IMR-90 (cell line): ENCODE data around the gene PAPPA. TPM values are rescaled to one million over a fixed set of nuclear protein-coding genes. Genes with fewer than 3 reads are reported as not detected.

Experiments used
- ATAC-seq: fragments of 200-7000 bp; cut with Tn5 transposase; 2 replicates; pipeline ENCODE4 v1.9.1; 2020; ENCODE audit warnings: low read depth, mild to moderate bottlenecking, moderate library complexity
- BruUV-seq: library from RNA; stranded (reverse); fragments of 400-500 nt; replicated peaks from 2 replicates; lab custom pipeline; 2021; lab: Mats Ljungman, UMichigan
- CTCF ChIA-PET: fragments of 300-600 bp; formaldehyde crosslinking; extraction: SDS; loops from one replicate; lab custom pipeline; 2021; ENCODE audit warnings: antibody characterized with exemption; lab: Yijun Ruan, JAX
- POLR2A ChIA-PET: fragments of 300-600 bp; sonication (Branson Sonifier 250); formaldehyde crosslinking; loops from one replicate; lab custom pipeline; 2022; ENCODE audit warnings: antibody characterized with exemption; ENCODE audit not compliant: unreplicated experiment; lab: Charles Lee
- DNase-seq: peaks from one replicate; pipeline ENCODE4 v3.0.0; 2013
- H2AFZ ChIP-seq: replicated peaks from 2 replicates; pipeline ENCODE3; 2013; ENCODE audit warnings: low read length, mild to moderate bottlenecking; ENCODE audit not compliant: poor library complexity
- H2AK5ac ChIP-seq: 2 replicates; pipeline ENCODE4 v1.6.1; 2013; ENCODE audit warnings: low read depth, low read length, inconsistent platforms
- H2AK9ac ChIP-seq: replicated peaks from 2 replicates; pipeline ENCODE3; 2013; ENCODE audit warnings: mild to moderate bottlenecking, low read depth, low read length, moderate library complexity; ENCODE audit not compliant: poor library complexity
- H2BK120ac ChIP-seq: 2 replicates; pipeline ENCODE4 v1.6.1; 2013; ENCODE audit warnings: low read depth, low read length, inconsistent platforms
- H2BK15ac ChIP-seq: 3 replicates; pipeline ENCODE4 v1.6.1; 2013; ENCODE audit warnings: low read depth, low read length, inconsistent platforms
- H2BK20ac ChIP-seq: 2 replicates; pipeline ENCODE4 v1.6.1; 2013; ENCODE audit warnings: low read depth, mild to moderate bottlenecking, inconsistent platforms, low read length, moderate library complexity
- H2BK5ac ChIP-seq: 2 replicates; pipeline ENCODE4 v1.6.1; 2013; ENCODE audit warnings: mild to moderate bottlenecking, low read depth, low read length, inconsistent platforms; ENCODE audit not compliant: poor library complexity, severe bottlenecking
- H3K14ac ChIP-seq: replicated peaks from 2 replicates; pipeline ENCODE4 v1.6.1; 2013; ENCODE audit warnings: low read depth, low read length, inconsistent platforms
- H3K18ac ChIP-seq: 2 replicates; pipeline ENCODE4 v1.6.1; 2013; ENCODE audit warnings: low read depth, low read length, control low read depth
- H3K23ac ChIP-seq: 2 replicates; pipeline ENCODE4 v1.6.1; 2013; ENCODE audit warnings: low read depth, low read length, inconsistent platforms
- H3K27ac ChIP-seq: 2 replicates; pipeline ENCODE4 v1.5.1; 2013; ENCODE audit warnings: mild to moderate bottlenecking, control low read depth, low read length; ENCODE audit not compliant: insufficient read depth
- H3K27me3 ChIP-seq: 2 replicates; pipeline ENCODE4 v1.6.1; 2013; ENCODE audit warnings: low read length; ENCODE audit not compliant: control insufficient read depth, insufficient read depth
- H3K36me3 ChIP-seq: 2 replicates; pipeline ENCODE4 v1.6.1; 2013; ENCODE audit warnings: low read length, mixed read lengths; ENCODE audit not compliant: control insufficient read depth, insufficient read depth
- H3K4ac ChIP-seq: 2 replicates; pipeline ENCODE4 v1.6.1; 2013; ENCODE audit warnings: low read depth, low read length, inconsistent platforms
- H3K4me1 ChIP-seq: 2 replicates; pipeline ENCODE4 v1.6.1; 2013; ENCODE audit warnings: low read length, mixed read lengths; ENCODE audit not compliant: control insufficient read depth, insufficient read depth
- H3K4me2 ChIP-seq: 2 replicates; pipeline ENCODE4 v1.6.1; 2013; ENCODE audit warnings: low read depth, mild to moderate bottlenecking, control low read depth, low read length, moderate library complexity
- H3K4me3 ChIP-seq: 2 replicates; pipeline ENCODE4 v1.5.1; 2013; ENCODE audit warnings: low read depth, mild to moderate bottlenecking, control low read depth, low read length, moderate library complexity; ENCODE audit not compliant: insufficient read depth
- H3K56ac ChIP-seq: 2 replicates; pipeline ENCODE4 v1.6.1; 2013; ENCODE audit warnings: low read length, inconsistent platforms; ENCODE audit not compliant: insufficient read depth; ENCODE audit errors: extremely low read depth
- H3K79me1 ChIP-seq, 2 experiments: 2 replicates each; pipeline ENCODE4 v1.6.1; 2013; ENCODE audit warnings: low read length in 2 of 2, inconsistent platforms in 1 of 2, low read depth in 1 of 2
- H3K9ac ChIP-seq: 2 replicates; pipeline ENCODE4 v1.6.1; 2013; ENCODE audit warnings: low read depth, low read length, control low read depth
- H3K9me1 ChIP-seq: 2 replicates; pipeline ENCODE4 v1.6.1; 2013; ENCODE audit warnings: low read length, inconsistent platforms; ENCODE audit not compliant: insufficient read depth
- H3K9me3 ChIP-seq: 2 replicates; pipeline ENCODE4 v1.6.1; 2013; ENCODE audit warnings: low read length; ENCODE audit not compliant: control insufficient read depth, insufficient read depth
- H4K20me1 ChIP-seq: 2 replicates; pipeline ENCODE4 v1.6.1; 2013; ENCODE audit warnings: low read length, inconsistent platforms; ENCODE audit not compliant: insufficient read depth
- H4K5ac ChIP-seq: 2 replicates; pipeline ENCODE4 v1.6.1; 2013; ENCODE audit warnings: mild to moderate bottlenecking, low read depth, low read length, control low read depth
- H4K8ac ChIP-seq, 2 experiments: 2 replicates each; pipeline ENCODE4 v1.6.1; 2013; ENCODE audit warnings: low read depth in 2 of 2, low read length in 2 of 2, control low read depth in 1 of 2, inconsistent platforms in 1 of 2
- H4K91ac ChIP-seq: 2 replicates; pipeline ENCODE4 v1.6.1; 2013; ENCODE audit warnings: low read depth, low read length, inconsistent platforms; ENCODE audit not compliant: insufficient read depth
- USF2 ChIP-seq: fragments of 150-350 bp; IDR thresholded peaks from 2 replicates; pipeline ENCODE4 v1.6.1; 2017; ENCODE audit warnings: mild to moderate bottlenecking, antibody characterized with exemption, low read length, low read depth
- WGBS, 2 experiments: methylation state at CpG; one replicate each; pipeline versions ENCODE4 v1.1.5 to v1.1.7; 2013; ENCODE audit warnings: missing lambda C conversion rate in 2 of 2; ENCODE audit not compliant: insufficient read length in 1 of 2; ENCODE audit errors: extremely low coverage in 2 of 2; 5-methylcytosine and 5-hydroxymethylcytosine counted together
- dilution Hi-C: fragments of 300-500 bp; cut with HindIII; formaldehyde crosslinking; loops from one replicate; pipeline ENCODE4 v1.14.3; 2018; ENCODE audit warnings: low sequenced_read_pairs; ENCODE audit not compliant: unreplicated experiment
- in situ Hi-C: fragments of 300-500 bp; cut with MboI; formaldehyde crosslinking; loops from 3 replicates; pipeline ENCODE4 v1.14.3; 2019; ENCODE audit warnings: low sequenced_read_pairs, inconsistent platforms, mixed read lengths
- intact Hi-C: fragments of 100-400 bp; cut with micrococcal nuclease; formaldehyde crosslinking; loops from 2 replicates; pipeline ENCODE4 v1.10.0; 2022
- polyA plus RNA-seq, 3 experiments: library from polyadenylated mRNA; depleted of rRNA; stranded (reverse); fragments of >200 nt; gene quantifications; 2 replicates each; pipeline ENCODE4 v1.2.3, GENCODE V29; 2012; ENCODE audit warnings: low replicate concordance in 1 of 3
- total RNA-seq: library from RNA; depleted of rRNA; stranded (reverse); fragments of >200 nt; gene quantifications from 2 replicates; pipeline ENCODE4 v1.2.3, GENCODE V29; 2012

Gene PAPPA
- total and polyA plus RNA-seq, 2 of the 4 experiments (the other 2 are of a cell fraction), result 8.3 to 12.4 TPM

DNA sequence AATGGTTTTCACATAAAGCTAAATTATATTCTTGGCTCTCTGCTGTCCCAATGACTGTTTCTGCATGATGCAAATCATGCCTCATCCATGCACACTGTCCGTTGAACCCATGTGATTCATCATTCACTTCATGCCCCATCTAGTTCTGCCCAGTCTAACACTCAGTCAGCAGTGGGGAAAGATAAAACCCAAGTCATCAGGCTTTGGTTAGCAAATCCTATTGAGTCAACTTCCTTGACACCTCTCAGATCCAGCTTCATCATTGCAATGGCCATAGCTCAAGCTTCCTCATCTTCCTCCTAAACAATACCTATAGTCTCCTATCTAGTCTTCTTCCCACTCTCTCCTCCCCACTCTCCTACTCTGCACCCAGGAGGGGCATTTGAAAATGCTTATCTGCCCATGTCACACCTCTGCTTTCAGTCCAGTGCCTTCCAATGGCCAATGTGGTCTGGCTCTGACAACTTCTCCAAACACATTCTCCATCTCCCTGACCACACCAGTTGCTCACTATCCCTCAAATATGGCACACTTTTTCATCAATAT lies 267.5 kb downstream of the PAPPA start:
- Histone ChIP-seq H2BK15ac (no peak overlapping the region), H3K79me1 (no peaks in the 10 kb centered on the region), H3K4ac (no peak overlapping the region), H3K9ac (no peak overlapping the region), H2AFZ (no peak overlapping the region), H2BK120ac (no peak overlapping the region), H3K18ac (no peak overlapping the region), H4K5ac (no peak overlapping the region), H3K9me1 (no peaks in the 10 kb centered on the region), H3K4me3 (no peak overlapping the region), H3K36me3 (no peaks in the 10 kb centered on the region), H3K27ac (no peak overlapping the region), H4K8ac (no peak overlapping the region), H2BK20ac (no peak overlapping the region), H3K9me3 (no peaks in the 10 kb centered on the region), H3K4me2 (no peak overlapping the region), H4K91ac (no peak overlapping the region), H3K4me1 (no peaks in the 10 kb centered on the region), H3K27me3 (no peaks in the 10 kb centered on the region), H3K56ac (no peak overlapping the region), H4K20me1 (no peaks in the 10 kb centered on the region), H2AK5ac (no peak overlapping the region), H3K23ac (no peak overlapping the region), H2AK9ac (no peak overlapping the region), H2BK5ac (no peak overlapping the region), H3K14ac (no peak overlapping the region)
- ATAC-seq (no peak), DNase-seq (peak; percentile 56)
- ChIA-PET POLR2A (no interaction called here), CTCF (no interaction called here)
- dilution Hi-C loops (no loop called here), intact Hi-C loops (no loop called here), in situ Hi-C loops (no loop called here)
- TF ChIP-seq USF2, result no peak
- no TSS peak for BruUV-seq
- WGBS, 2 experiments, result 29% methylated on average over 1 of the region's 1 CpG; no CpG with 5 or more reads in 1 of the 2 experiments
